ENCODE data around the gene DMRT1. TPM values are rescaled to one million over a fixed set of nuclear protein-coding genes. Genes with fewer than 3 reads are reported as not detected.

Gene DMRT1
- polyA plus RNA-seq, 1 experiment: not detected

DNA sequence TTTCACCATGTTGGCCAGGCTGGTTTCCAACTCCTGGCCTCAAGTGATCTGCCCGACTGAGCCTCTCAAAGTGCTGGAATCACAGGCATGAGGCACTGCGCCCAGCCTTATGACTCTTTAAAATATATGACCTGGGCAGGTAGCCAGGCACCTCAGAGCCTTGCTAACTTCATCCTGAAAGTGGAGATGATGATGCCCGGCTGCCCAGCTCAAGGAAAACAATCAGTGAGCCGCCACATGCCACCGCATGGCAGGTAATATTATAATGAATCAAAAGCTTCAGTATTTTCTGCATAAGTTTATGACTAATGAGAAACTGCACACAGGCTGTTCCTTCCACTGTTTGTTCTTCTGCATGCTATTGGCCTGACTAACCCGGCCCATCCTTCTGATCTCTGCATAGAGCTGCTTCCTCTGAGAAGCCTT is 30.4 kb upstream of the DMRT1 start:
- POLR2A ChIA-PET: no interaction called here
- TF ChIP-seq, protein P1, sequence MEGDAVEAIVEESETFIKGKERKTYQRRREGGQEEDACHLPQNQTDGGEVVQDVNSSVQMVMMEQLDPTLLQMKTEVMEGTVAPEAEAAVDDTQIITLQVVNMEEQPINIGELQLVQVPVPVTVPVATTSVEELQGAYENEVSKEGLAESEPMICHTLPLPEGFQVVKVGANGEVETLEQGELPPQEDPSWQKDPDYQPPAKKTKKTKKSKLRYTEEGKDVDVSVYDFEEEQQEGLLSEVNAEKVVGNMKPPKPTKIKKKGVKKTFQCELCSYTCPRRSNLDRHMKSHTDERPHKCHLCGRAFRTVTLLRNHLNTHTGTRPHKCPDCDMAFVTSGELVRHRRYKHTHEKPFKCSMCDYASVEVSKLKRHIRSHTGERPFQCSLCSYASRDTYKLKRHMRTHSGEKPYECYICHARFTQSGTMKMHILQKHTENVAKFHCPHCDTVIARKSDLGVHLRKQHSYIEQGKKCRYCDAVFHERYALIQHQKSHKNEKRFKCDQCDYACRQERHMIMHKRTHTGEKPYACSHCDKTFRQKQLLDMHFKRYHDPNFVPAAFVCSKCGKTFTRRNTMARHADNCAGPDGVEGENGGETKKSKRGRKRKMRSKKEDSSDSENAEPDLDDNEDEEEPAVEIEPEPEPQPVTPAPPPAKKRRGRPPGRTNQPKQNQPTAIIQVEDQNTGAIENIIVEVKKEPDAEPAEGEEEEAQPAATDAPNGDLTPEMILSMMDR (IDR thresholded peaks at IDR 0.05; ENCODE audit: insufficient read depth, low read depth, low read length): no peak
- CTCF ChIA-PET: interaction anchor here (0.9 to 1.9 kb wide), 2 partner anchors 9 to 202 kb away, joined by 3 to 4 read pairs; no protein-coding TSS in a partner anchor
- Histone ChIP-seq H3K36me3 (ENCODE audit: control insufficient read depth, insufficient read depth, low read length) (no peaks in the 10 kb centered on the region), H3K27me3 (ENCODE audit: control insufficient read depth, insufficient read depth, low read length) (no peaks in the 10 kb centered on the region), H3K4me3 (ENCODE audit: low read depth, low read length) (no peak overlapping the region)
- no peak for DNase-seq (ENCODE audit: low read depth)

- H3K4me3 ChIP-seq (ENCODE audit: low read depth, low read length): no peak overlapping the region
- DNase-seq (ENCODE audit: low read depth): no peak
- no peaks in the 10 kb centered on the region for H3K36me3 ChIP-seq (ENCODE audit: control insufficient read depth, insufficient read depth, low read length)
- ChIA-PET CTCF (no interaction called here), POLR2A (no interaction called here)
- H3K27me3 ChIP-seq (ENCODE audit: control insufficient read depth, insufficient read depth, low read length): no peaks in the 10 kb centered on the region; the same call in 1 of the 2 replicates
- TF ChIP-seq, protein P1 (IDR thresholded peaks at IDR 0.05; ENCODE audit: insufficient read depth, low read depth, low read length): no peak
These were observed 22.5 kb upstream of the DMRT1 start for GRCh38 chr9:818958-819357.

DNA sequence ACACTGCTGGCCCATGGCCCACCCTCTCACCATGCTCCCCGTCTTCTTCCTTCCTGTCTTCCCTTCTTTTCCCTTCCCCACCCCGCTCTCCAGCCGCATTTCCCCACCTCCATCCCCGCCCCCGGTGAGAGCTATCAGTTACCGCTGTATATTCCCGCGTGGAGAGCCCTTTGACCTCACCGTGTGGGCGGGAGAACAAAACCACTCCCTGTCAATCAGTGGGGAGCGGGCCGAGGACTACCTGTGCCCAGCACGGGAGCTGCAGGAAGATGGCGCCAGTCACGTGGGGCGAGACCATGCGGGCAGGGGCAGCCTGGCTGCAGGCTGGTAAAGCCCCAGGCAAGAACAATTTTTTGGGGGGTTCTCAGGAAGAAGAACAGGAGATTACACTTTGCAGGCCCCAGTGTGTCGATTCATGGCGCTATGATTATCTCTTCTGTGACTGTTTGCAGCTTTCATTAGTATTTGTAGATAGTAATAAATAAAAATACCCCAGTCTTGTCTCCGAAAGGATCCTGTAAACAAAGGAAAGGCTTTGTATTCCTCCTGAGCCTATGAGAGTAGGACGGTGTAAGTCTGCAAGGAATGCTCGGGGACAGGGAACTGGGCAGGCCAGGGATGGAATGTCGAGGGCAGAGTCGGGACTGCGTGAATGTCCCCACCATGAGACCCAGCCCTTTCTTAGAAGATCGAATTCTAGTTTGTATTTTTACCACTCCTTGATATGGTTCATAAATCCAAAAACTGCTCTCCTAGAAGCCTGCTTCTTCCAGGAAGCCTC is 14.8 kb upstream of the DMRT1 start:
- TF ChIP-seq, protein P1 (IDR thresholded peaks at IDR 0.05; ENCODE audit: insufficient read depth, low read depth, low read length): no peak
- H3K27me3 ChIP-seq (ENCODE audit: control insufficient read depth, insufficient read depth, low read length): no peaks in the 10 kb centered on the region
- ChIA-PET CTCF (no interaction called here), POLR2A (no interaction called here)
- no peaks in the 10 kb centered on the region for H3K36me3 ChIP-seq (ENCODE audit: control insufficient read depth, insufficient read depth, low read length)
- H3K4me3 ChIP-seq (ENCODE audit: low read depth, low read length): no peak overlapping the region
- no peak for DNase-seq (ENCODE audit: low read depth)

DNA sequence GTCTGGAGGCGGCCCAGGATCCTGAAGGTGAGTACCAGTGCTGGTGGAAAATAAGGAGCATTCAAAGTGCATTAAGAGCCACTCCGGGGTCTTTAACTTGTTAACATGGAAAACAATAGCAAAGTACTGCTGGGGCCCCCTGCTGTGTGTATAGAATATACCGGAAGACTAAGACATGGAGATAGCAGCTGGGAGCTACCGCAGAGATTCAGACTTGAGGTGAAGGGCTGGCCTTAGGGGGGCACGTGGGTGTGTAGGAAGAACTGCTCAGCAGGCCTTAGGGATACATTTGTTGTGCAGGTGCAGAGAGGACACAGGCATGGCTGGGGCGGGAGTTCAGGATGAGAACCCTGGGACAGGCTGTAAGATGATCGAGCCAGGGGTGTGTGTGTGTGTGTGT is 1.2 kb upstream of the DMRT1 start:
- no peak for DNase-seq (ENCODE audit: low read depth)
- ChIA-PET CTCF (no interaction called here), POLR2A (no interaction called here)
- H3K27me3 ChIP-seq (ENCODE audit: control insufficient read depth, insufficient read depth, low read length): peaks cover 8% of the 10 kb centered on the region
- H3K36me3 ChIP-seq (ENCODE audit: control insufficient read depth, insufficient read depth, low read length): no peaks in the 10 kb centered on the region
- TF ChIP-seq, protein P1 (IDR thresholded peaks at IDR 0.05; ENCODE audit: insufficient read depth, low read depth, low read length): no peak
- no peak overlapping the region for H3K4me3 ChIP-seq (ENCODE audit: low read depth, low read length)

- no peak for DNase-seq (ENCODE audit: low read depth)
- peaks cover 8% of the 10 kb centered on the region for H3K27me3 ChIP-seq (ENCODE audit: control insufficient read depth, insufficient read depth, low read length)
- H3K36me3 ChIP-seq (ENCODE audit: control insufficient read depth, insufficient read depth, low read length): no peaks in the 10 kb centered on the region
- POLR2A ChIA-PET: interaction anchor here (0.7 kb wide), 1 partner anchor 8 kb away, joined by 3 read pairs; no protein-coding TSS in a partner anchor
- no peak overlapping the region for H3K4me3 ChIP-seq (ENCODE audit: low read depth, low read length)
- TF ChIP-seq, protein P1 (IDR thresholded peaks at IDR 0.05; ENCODE audit: insufficient read depth, low read depth, low read length): no peak
- CTCF ChIA-PET: no interaction called here
These were observed 1.3 kb downstream of the DMRT1 start for GRCh38 chr9:842635-843426.

Data from BJ (cell line).